Stimulated activated CD4-positive, alpha-beta T cell treated with anti-CD3 and anti-CD28 coated beads, TNF-alpha, amount 100 ng/mL, for 48 hours (primary cell): ENCODE data around the gene AFAP1L1.

Experiments used
- DNase-seq, 3 donors: peaks; one replicate each; pipeline ENCODE4 v3.0.0-alpha.2; 2020; ENCODE audit warnings: low read depth in 3 of 3

Gene AFAP1L1

GRCh38 chr5:149372076-149372795 is 100.6 kb downstream of the AFAP1L1 start:
- DNase-seq = no peak

GRCh38 chr5:149372932-149373331 is 101.3 kb downstream of the AFAP1L1 start:
- no peak for DNase-seq

GRCh38 chr5:149374303-149374702 is 102.6 kb downstream of the AFAP1L1 start:
- DNase-seq = no peak

- DNase-seq = no peak
Measured at GRCh38 chr5:149374801-149375200, 103.1 kb downstream of the AFAP1L1 start.

- no peak for DNase-seq
Measured at GRCh38 chr5:149375434-149375833, 103.8 kb downstream of the AFAP1L1 start.

GRCh38 chr5:149376104-149376503 is 104.4 kb downstream of the AFAP1L1 start:
- DNase-seq = no peak

GRCh38 chr5:149376711-149377447 is 105.2 kb downstream of the AFAP1L1 start:
- no peak for DNase-seq

GRCh38 chr5:149378241-149378820 is 106.7 kb downstream of the AFAP1L1 start:
- no peak for DNase-seq

- no peak for DNase-seq
Measured at GRCh38 chr5:149379177-149379761, 107.6 kb downstream of the AFAP1L1 start, which contains the start of gene IL17B. TSS of gene IL17B (minus strand) at chr5:149379292. CDS start at chr5:149379225, 67 bp downstream.

GRCh38 chr5:149379818-149380374 is 108.2 kb downstream of the AFAP1L1 start:
- no peak for DNase-seq

GRCh38 chr5:149380466-149381121 is 108.9 kb downstream of the AFAP1L1 start:
- DNase-seq = no peak

GRCh38 chr5:149381261-149381985 is 109.8 kb downstream of the AFAP1L1 start:
- DNase-seq = no peak

- DNase-seq = peak; percentile 57 to 73 (median 65)
Measured at GRCh38 chr5:149381986-149382338, 110.3 kb downstream of the AFAP1L1 start.

GRCh38 chr5:149382517-149383220 is 111.0 kb downstream of the AFAP1L1 start:
- no peak for DNase-seq

- no peak for DNase-seq
Measured at GRCh38 chr5:149383399-149383798, 111.7 kb downstream of the AFAP1L1 start.

GRCh38 chr5:149386166-149386565 is 114.5 kb downstream of the AFAP1L1 start:
- no peak for DNase-seq

GRCh38 chr5:149387081-149387631 is 115.5 kb downstream of the AFAP1L1 start:
- DNase-seq = no peak

- DNase-seq = no peak
Measured at GRCh38 chr5:149387982-149388381, 116.3 kb downstream of the AFAP1L1 start.

- DNase-seq = no peak
Measured at GRCh38 chr5:149388498-149389190, 117.0 kb downstream of the AFAP1L1 start.
